HEK293 (cell line): ENCODE measurements around the gene MAN2B1.

ENCODE experiments used
- CTCF ChIA-PET: fragments of 350-600 bp; formaldehyde crosslinking; extraction: SDS; loops from one replicate; lab custom pipeline; 2021; ENCODE audit warnings: antibody characterized with exemption; lab: Yijun Ruan, JAX
- POLR2A ChIA-PET: fragments of 300-600 bp; formaldehyde crosslinking; extraction: SDS; loops from one replicate; lab custom pipeline; 2020; ENCODE audit warnings: antibody characterized with exemption, inconsistent platforms; lab: Yijun Ruan, JAX
- H3K27ac ChIP-seq: fragments of 200-500 bp; sonication (Bioruptor generic); 2 replicates; pipeline ENCODE4 v1.5.1; 2014; ENCODE audit warnings: low read depth, low read length, control low read depth, inconsistent platforms; ENCODE audit errors: extremely low read depth
- H3K36me3 ChIP-seq, 2 experiments: fragments of 200-500 bp in 1 of 2; sonication (Bioruptor generic) in 1 of 2; 1 replicate in 1 of 2; 2 replicates in 1 of 2; pipeline ENCODE4 v1.5.1; 2014 to 2017; ENCODE audit warnings: inconsistent platforms in 2 of 2, low read length in 2 of 2; ENCODE audit not compliant: control insufficient read depth in 2 of 2, insufficient read depth in 1 of 2
- H3K4me1 ChIP-seq: fragments of 200-500 bp; sonication (Bioruptor generic); 2 replicates; pipeline ENCODE4 v1.5.1; 2014; ENCODE audit warnings: mild to moderate bottlenecking, low read length, inconsistent platforms; ENCODE audit not compliant: control insufficient read depth, insufficient read depth
- H3K4me3 ChIP-seq: 2 replicates; pipeline ENCODE4 v1.5.1; 2011; ENCODE audit warnings: low read depth, mild to moderate bottlenecking, control low read depth, low read length, moderate library complexity
- H3K9me3 ChIP-seq: fragments of 200-500 bp; sonication (Bioruptor generic); 2 replicates; pipeline ENCODE4 v1.5.1; 2014; ENCODE audit warnings: low read depth, low read length, inconsistent platforms; ENCODE audit not compliant: control insufficient read depth, insufficient read depth
- BCL11A ChIP-seq: fragments of 450-650 bp; formaldehyde crosslinking; IDR thresholded peaks from 2 replicates; pipeline ENCODE4 v1.5.1; 2016; ENCODE audit warnings: low read depth, missing biosample characterization, missing genetic modification characterization
- GLIS1 ChIP-seq: fragments of 450-650 bp; formaldehyde crosslinking; IDR thresholded peaks from 2 replicates; pipeline ENCODE4 v1.5.1; 2016; ENCODE audit warnings: missing biosample characterization, missing genetic modification characterization
- KLF1 ChIP-seq: fragments of 450-650 bp; formaldehyde crosslinking; IDR thresholded peaks from 2 replicates; pipeline ENCODE4 v1.5.1; 2016; ENCODE audit warnings: missing biosample characterization, missing genetic modification characterization
- KLF16 ChIP-seq: fragments of 450-650 bp; formaldehyde crosslinking; IDR thresholded peaks from 2 replicates; pipeline ENCODE4 v1.5.1; 2017; ENCODE audit warnings: missing biosample characterization, missing genetic modification characterization
- PRDM1 ChIP-seq: fragments of 450-650 bp; formaldehyde crosslinking; IDR thresholded peaks from 2 replicates; pipeline ENCODE4; 2016; ENCODE audit warnings: missing biosample characterization, missing genetic modification characterization
- SP2 ChIP-seq: fragments of 450-650 bp; formaldehyde crosslinking; IDR thresholded peaks from 2 replicates; pipeline ENCODE4 v1.5.1; 2016; ENCODE audit warnings: missing biosample characterization, missing genetic modification characterization
- ZBTB7A ChIP-seq: fragments of 450-650 bp; formaldehyde crosslinking; IDR thresholded peaks from 2 replicates; pipeline ENCODE4 v1.5.1; 2016; ENCODE audit warnings: low read depth, missing biosample characterization, missing genetic modification characterization
- ZBTB8A ChIP-seq: fragments of 450-650 bp; formaldehyde crosslinking; IDR thresholded peaks from 2 replicates; pipeline ENCODE4 v1.5.1; 2016; ENCODE audit warnings: missing biosample characterization, missing genetic modification characterization
- ZFP3 ChIP-seq: fragments of 450-650 bp; formaldehyde crosslinking; IDR thresholded peaks from 2 replicates; pipeline ENCODE4 v1.5.1; 2016; ENCODE audit warnings: low read depth, missing biosample characterization, missing genetic modification characterization
- ZFP41 ChIP-seq: fragments of 450-650 bp; formaldehyde crosslinking; IDR thresholded peaks from 2 replicates; pipeline ENCODE4 v1.5.1; 2016; ENCODE audit warnings: missing biosample characterization, missing genetic modification characterization, borderline replicate concordance
- ZNF112 ChIP-seq: fragments of 450-650 bp; formaldehyde crosslinking; IDR thresholded peaks from 2 replicates; pipeline ENCODE4 v1.5.0; 2017; ENCODE audit warnings: missing biosample characterization, missing genetic modification characterization
- ZNF121 ChIP-seq: fragments of 450-650 bp; formaldehyde crosslinking; IDR thresholded peaks from 2 replicates; pipeline ENCODE4 v1.5.1; 2016; ENCODE audit warnings: missing biosample characterization, missing genetic modification characterization
- ZNF133 ChIP-seq: fragments of 450-650 bp; formaldehyde crosslinking; IDR thresholded peaks from 2 replicates; pipeline ENCODE4 v1.5.1; 2016; ENCODE audit warnings: missing biosample characterization, missing genetic modification characterization
- ZNF138 ChIP-seq: fragments of 450-650 bp; formaldehyde crosslinking; IDR thresholded peaks from 2 replicates; pipeline ENCODE4 v1.5.1; 2016; ENCODE audit warnings: missing biosample characterization, missing genetic modification characterization, borderline replicate concordance
- ZNF274 ChIP-seq, 2 experiments: fragments of 200-500 bp in 1 of 2; fragments of 450-650 bp in 1 of 2; sonication (Bioruptor generic) in 1 of 2; formaldehyde crosslinking in 1 of 2; IDR thresholded peaks; 2 replicates each; pipeline versions ENCODE4 v1.5.1 to v1.6.1; 2014 to 2016; ENCODE audit warnings: borderline replicate concordance in 1 of 2, inconsistent platforms in 1 of 2, low read length in 1 of 2, missing biosample characterization in 1 of 2, missing genetic modification characterization in 1 of 2
- ZNF292 ChIP-seq: fragments of 450-650 bp; formaldehyde crosslinking; IDR thresholded peaks from 2 replicates; pipeline ENCODE4 v1.5.1; 2016; ENCODE audit warnings: low read depth, missing biosample characterization, missing genetic modification characterization, borderline replicate concordance
- ZNF548 ChIP-seq: fragments of 450-650 bp; formaldehyde crosslinking; IDR thresholded peaks from 2 replicates; pipeline ENCODE4 v1.5.1; 2016; ENCODE audit warnings: missing biosample characterization, missing genetic modification characterization
- ZNF654 ChIP-seq: fragments of 450-650 bp; formaldehyde crosslinking; IDR thresholded peaks from 2 replicates; pipeline ENCODE4 v1.5.1; 2016; ENCODE audit warnings: low read depth, missing biosample characterization, missing genetic modification characterization
- ZNF830 ChIP-seq: fragments of 450-650 bp; IDR thresholded peaks from 2 replicates; pipeline ENCODE4 v1.5.0; 2018; ENCODE audit warnings: missing biosample characterization, missing genetic modification characterization, low read depth, mild to moderate bottlenecking, moderate library complexity
- TF ChIP-seq, protein P1 (sequence below): fragments of 450-650 bp; formaldehyde crosslinking; IDR thresholded peaks from 2 replicates; pipeline ENCODE4 v1.5.1; 2016; ENCODE audit warnings: missing biosample characterization, missing genetic modification characterization, borderline replicate concordance
- TF ChIP-seq, protein P2 (sequence below): fragments of 450-650 bp; formaldehyde crosslinking; IDR thresholded peaks from 2 replicates; pipeline ENCODE4 v1.5.1; 2016; ENCODE audit warnings: missing biosample characterization, missing genetic modification characterization
- TF ChIP-seq, protein P3 (sequence below): fragments of 450-650 bp; formaldehyde crosslinking; IDR thresholded peaks from 2 replicates; pipeline ENCODE4 v1.5.1; 2016; ENCODE audit warnings: missing biosample characterization, missing genetic modification characterization
- TF ChIP-seq, protein P4 (sequence below): fragments of 450-650 bp; formaldehyde crosslinking; conservative IDR thresholded peaks from 2 replicates; pipeline ENCODE4 v1.5.1; 2016; ENCODE audit warnings: low read depth, missing biosample characterization, missing genetic modification characterization
- TF ChIP-seq, protein P5 (sequence below): fragments of 450-650 bp; formaldehyde crosslinking; IDR thresholded peaks from 2 replicates; pipeline ENCODE4 v1.5.1; 2016; ENCODE audit warnings: missing biosample characterization, missing genetic modification characterization

The MAN2B1 gene

DNA sequence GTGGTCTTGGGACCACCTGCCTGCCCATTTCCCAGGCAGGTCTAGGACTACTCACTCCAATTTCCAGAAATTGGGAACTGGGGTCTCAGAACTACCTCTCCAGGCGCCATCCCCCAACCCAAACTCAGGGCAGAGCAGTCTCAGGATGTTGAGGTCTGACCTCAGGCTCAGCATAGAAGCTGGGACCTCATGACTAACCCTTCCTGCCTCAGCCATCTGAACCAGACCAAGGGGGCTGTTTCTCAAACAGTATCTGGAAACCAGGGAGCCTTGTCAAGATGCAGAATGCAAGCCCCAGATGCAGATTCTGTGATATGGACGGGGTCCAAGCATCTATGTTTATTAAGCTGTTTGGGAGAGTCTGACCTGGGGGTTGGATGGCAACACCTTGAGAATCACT, 28.6 kb upstream of the MAN2B1 start (continued):
- TF ChIP-seq, protein P1, sequence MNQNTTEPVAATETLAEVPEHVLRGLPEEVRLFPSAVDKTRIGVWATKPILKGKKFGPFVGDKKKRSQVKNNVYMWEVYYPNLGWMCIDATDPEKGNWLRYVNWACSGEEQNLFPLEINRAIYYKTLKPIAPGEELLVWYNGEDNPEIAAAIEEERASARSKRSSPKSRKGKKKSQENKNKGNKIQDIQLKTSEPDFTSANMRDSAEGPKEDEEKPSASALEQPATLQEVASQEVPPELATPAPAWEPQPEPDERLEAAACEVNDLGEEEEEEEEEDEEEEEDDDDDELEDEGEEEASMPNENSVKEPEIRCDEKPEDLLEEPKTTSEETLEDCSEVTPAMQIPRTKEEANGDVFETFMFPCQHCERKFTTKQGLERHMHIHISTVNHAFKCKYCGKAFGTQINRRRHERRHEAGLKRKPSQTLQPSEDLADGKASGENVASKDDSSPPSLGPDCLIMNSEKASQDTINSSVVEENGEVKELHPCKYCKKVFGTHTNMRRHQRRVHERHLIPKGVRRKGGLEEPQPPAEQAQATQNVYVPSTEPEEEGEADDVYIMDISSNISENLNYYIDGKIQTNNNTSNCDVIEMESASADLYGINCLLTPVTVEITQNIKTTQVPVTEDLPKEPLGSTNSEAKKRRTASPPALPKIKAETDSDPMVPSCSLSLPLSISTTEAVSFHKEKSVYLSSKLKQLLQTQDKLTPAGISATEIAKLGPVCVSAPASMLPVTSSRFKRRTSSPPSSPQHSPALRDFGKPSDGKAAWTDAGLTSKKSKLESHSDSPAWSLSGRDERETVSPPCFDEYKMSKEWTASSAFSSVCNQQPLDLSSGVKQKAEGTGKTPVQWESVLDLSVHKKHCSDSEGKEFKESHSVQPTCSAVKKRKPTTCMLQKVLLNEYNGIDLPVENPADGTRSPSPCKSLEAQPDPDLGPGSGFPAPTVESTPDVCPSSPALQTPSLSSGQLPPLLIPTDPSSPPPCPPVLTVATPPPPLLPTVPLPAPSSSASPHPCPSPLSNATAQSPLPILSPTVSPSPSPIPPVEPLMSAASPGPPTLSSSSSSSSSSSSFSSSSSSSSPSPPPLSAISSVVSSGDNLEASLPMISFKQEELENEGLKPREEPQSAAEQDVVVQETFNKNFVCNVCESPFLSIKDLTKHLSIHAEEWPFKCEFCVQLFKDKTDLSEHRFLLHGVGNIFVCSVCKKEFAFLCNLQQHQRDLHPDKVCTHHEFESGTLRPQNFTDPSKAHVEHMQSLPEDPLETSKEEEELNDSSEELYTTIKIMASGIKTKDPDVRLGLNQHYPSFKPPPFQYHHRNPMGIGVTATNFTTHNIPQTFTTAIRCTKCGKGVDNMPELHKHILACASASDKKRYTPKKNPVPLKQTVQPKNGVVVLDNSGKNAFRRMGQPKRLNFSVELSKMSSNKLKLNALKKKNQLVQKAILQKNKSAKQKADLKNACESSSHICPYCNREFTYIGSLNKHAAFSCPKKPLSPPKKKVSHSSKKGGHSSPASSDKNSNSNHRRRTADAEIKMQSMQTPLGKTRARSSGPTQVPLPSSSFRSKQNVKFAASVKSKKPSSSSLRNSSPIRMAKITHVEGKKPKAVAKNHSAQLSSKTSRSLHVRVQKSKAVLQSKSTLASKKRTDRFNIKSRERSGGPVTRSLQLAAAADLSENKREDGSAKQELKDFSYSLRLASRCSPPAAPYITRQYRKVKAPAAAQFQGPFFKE (tag by site-specific recombination) = no peak
- TF ChIP-seq, protein P2, sequence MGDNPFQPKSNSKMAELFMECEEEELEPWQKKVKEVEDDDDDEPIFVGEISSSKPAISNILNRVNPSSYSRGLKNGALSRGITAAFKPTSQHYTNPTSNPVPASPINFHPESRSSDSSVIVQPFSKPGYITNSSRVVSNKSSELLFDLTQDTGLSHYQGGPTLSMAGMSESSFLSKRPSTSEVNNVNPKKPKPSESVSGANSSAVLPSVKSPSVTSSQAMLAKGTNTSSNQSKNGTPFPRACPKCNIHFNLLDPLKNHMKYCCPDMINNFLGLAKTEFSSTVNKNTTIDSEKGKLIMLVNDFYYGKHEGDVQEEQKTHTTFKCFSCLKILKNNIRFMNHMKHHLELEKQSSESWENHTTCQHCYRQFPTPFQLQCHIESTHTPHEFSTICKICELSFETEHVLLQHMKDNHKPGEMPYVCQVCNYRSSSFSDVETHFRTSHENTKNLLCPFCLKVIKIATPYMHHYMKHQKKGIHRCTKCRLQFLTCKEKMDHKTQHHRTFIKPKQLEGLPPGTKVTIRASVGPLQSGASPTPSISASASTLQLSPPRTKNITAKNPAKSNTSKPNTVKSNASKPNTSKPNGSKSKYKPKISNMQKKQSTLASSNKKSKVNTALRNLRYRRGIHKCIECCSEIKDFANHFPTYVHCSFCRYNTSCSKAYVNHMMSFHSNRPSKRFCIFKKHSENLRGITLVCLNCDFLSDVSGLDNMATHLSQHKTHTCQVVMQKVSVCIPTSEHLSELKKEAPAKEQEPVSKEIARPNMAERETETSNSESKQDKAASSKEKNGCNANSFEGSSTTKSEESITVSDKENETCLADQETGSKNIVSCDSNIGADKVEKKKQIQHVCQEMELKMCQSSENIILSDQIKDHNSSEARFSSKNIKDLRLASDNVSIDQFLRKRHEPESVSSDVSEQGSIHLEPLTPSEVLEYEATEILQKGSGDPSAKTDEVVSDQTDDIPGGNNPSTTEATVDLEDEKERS = no peak
- TF ChIP-seq ZBTB8A (no peak), ZNF830 (tag by site-specific recombination) (no peak), ZNF274 (IDR thresholded peaks at IDR 0.05; ENCODE audit: low read length) (no peak), ZNF274 (tag by site-specific recombination; IDR thresholded peaks at IDR 0.05; ENCODE audit: borderline replicate concordance) (no peak), ZFP41 (tag by site-specific recombination) (no peak)
- TF ChIP-seq, all 188 proteins: peak for 0

DNA sequence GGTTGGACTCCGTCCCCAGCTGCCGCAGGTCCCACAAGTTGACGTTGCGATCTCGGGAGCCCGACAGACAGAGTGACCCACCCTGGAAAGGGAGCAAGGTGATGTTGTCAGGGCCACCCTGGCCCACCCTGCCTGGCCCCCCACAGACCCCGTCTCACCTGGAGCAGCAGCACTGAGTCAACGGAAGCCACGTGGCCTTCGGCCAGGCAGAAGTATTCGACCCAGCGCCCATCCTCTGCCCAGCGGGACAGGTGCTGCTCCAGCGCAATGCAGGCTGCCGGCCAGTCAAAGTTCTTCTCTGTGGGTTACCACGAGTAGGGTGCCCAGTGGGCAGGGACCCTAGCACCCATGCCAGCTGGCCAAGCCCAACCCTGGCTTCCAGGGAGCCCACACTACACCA, 28.1 kb upstream of the MAN2B1 start:
- H3K4me1 ChIP-seq = no peaks in the 10 kb centered on the region
- peaks cover 12 to 37% of the 10 kb centered on the region in 2 experiments for H3K36me3 ChIP-seq
- H3K9me3 ChIP-seq = no peaks in the 10 kb centered on the region
- POLR2A ChIA-PET = no interaction called here
- CTCF ChIA-PET = no interaction called here
- no peak overlapping the region for H3K27ac ChIP-seq
- H3K4me3 ChIP-seq = no peak overlapping the region
- TF ChIP-seq ZNF138 (tag by site-specific recombination) (no peak), ZNF548 (no peak), PRDM1 (tag by site-specific recombination) (no peak), KLF16 (tag by site-specific recombination) (no peak), BCL11A (tag by site-specific recombination) (no peak), ZNF292 (no peak), ZBTB7A (tag by site-specific recombination) (no peak), GLIS1 (tag by site-specific recombination) (no peak), ZNF133 (no peak), ZNF112 (tag by site-specific recombination) (no peak), ZNF121 (no peak), SP2 (tag by site-specific recombination) (no peak), KLF1 (no peak), ZNF654 (tag by site-specific recombination) (no peak), ZFP3 (tag by site-specific recombination) (no peak)
- TF ChIP-seq, protein P3, sequence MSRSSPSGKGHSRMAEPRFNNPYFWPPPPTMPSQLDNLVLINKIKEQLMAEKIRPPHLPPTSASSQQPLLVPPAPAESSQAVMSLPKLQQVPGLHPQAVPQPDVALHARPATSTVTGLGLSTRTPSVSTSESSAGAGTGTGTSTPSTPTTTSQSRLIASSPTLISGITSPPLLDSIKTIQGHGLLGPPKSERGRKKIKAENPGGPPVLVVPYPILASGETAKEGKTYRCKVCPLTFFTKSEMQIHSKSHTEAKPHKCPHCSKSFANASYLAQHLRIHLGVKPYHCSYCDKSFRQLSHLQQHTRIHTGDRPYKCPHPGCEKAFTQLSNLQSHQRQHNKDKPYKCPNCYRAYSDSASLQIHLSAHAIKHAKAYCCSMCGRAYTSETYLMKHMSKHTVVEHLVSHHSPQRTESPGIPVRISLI (tag by site-specific recombination) = no peak
- TF ChIP-seq, protein P4, sequence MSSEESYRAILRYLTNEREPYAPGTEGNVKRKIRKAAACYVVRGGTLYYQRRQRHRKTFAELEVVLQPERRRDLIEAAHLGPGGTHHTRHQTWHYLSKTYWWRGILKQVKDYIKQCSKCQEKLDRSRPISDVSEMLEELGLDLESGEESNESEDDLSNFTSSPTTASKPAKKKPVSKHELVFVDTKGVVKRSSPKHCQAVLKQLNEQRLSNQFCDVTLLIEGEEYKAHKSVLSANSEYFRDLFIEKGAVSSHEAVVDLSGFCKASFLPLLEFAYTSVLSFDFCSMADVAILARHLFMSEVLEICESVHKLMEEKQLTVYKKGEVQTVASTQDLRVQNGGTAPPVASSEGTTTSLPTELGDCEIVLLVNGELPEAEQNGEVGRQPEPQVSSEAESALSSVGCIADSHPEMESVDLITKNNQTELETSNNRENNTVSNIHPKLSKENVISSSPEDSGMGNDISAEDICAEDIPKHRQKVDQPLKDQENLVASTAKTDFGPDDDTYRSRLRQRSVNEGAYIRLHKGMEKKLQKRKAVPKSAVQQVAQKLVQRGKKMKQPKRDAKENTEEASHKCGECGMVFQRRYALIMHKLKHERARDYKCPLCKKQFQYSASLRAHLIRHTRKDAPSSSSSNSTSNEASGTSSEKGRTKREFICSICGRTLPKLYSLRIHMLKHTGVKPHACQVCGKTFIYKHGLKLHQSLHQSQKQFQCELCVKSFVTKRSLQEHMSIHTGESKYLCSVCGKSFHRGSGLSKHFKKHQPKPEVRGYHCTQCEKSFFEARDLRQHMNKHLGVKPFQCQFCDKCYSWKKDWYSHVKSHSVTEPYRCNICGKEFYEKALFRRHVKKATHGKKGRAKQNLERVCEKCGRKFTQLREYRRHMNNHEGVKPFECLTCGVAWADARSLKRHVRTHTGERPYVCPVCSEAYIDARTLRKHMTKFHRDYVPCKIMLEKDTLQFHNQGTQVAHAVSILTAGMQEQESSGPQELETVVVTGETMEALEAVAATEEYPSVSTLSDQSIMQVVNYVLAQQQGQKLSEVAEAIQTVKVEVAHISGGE (tag by site-specific recombination) = no peak
- TF ChIP-seq, protein P5, sequence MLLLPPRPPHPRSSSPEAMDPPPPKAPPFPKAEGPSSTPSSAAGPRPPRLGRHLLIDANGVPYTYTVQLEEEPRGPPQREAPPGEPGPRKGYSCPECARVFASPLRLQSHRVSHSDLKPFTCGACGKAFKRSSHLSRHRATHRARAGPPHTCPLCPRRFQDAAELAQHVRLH (tag by site-specific recombination) = no peak
